GM13976 (cell line): ENCODE data around the gene PTPRB.
A peak's percentile ranks its signal among the peaks of the same experiment; 100 is the strongest.

Experiments used
- DNase-seq: peaks from one replicate; pipeline ENCODE4 v3.0.0; 2012; ENCODE audit warnings: low spot score
- in situ Hi-C: fragments of 300-500 bp; cut with MboI; formaldehyde crosslinking; loops from one replicate; pipeline ENCODE4 v1.12.0; 2022; ENCODE audit warnings: low sequenced_read_pairs, mixed read lengths, inconsistent platforms; ENCODE audit not compliant: unreplicated experiment
- TF ChIP-seq, protein P1 (sequence below): IDR thresholded peaks from 2 replicates; pipeline ENCODE4 v1.5.1; 2012; ENCODE audit warnings: borderline replicate concordance, mild to moderate bottlenecking; ENCODE audit not compliant: insufficient read depth; ENCODE audit errors: extremely low read depth, missing control alignments, control extremely low read depth

PTPRB gene

DNA sequence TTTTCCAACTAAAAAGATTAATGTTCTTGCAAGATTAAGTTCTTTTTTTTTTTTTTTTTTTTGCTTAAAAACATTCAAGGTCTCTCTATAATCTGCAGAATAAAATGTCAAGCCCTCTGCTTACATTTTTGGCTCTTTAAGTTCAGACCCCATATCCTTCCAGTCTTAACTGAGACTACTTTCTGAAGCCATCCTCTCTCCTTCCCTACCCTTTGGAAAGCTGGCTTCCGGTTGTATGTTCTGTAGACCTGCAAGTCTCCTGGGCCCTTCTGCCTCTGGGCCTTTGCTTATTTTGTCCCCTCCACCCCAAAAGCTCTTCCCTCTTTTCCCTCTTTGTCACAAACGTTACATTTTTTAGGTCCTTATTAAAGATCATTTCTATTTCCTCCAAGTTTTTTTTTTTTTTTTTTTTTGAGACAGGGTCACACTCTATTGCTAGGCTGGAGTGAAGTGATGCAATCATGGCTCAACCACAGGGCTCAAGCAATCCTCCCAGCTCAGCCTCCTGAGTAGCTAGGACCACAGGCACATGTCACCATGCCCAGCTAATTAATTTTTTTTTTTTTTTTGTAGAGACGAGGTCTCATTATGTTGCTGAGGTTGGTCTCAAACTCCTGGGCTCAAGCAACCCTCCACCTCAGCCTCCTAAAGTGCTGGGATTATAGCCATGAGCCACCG, 46.5 kb downstream of the PTPRB start:
- DNase-seq: no peak
- TF ChIP-seq, protein P1, sequence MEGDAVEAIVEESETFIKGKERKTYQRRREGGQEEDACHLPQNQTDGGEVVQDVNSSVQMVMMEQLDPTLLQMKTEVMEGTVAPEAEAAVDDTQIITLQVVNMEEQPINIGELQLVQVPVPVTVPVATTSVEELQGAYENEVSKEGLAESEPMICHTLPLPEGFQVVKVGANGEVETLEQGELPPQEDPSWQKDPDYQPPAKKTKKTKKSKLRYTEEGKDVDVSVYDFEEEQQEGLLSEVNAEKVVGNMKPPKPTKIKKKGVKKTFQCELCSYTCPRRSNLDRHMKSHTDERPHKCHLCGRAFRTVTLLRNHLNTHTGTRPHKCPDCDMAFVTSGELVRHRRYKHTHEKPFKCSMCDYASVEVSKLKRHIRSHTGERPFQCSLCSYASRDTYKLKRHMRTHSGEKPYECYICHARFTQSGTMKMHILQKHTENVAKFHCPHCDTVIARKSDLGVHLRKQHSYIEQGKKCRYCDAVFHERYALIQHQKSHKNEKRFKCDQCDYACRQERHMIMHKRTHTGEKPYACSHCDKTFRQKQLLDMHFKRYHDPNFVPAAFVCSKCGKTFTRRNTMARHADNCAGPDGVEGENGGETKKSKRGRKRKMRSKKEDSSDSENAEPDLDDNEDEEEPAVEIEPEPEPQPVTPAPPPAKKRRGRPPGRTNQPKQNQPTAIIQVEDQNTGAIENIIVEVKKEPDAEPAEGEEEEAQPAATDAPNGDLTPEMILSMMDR: no peak
- in situ Hi-C loops: no loop called here

DNA sequence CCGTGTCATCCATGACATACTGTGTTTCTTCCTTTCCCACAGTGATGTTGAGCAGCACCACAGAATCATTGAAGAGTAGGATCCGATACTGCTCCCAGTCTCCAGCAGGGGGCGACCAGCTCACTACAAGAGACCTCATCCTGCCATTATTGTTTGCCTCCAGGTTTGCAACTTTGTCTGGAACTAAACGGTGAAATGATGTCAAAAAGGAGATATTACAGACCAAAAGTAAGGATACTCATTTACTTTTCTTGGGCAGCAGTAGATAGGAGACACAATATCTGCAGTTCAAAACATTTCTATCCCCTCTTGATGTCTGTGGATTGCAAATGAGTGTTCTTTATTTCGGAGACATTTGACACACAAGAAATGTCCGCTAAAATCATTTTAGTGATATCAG, 47.2 kb downstream of the PTPRB start:
- DNase-seq: peak; percentile 51
- in situ Hi-C loops: no loop called here
- TF ChIP-seq, protein P1: peak; percentile 77

DNA sequence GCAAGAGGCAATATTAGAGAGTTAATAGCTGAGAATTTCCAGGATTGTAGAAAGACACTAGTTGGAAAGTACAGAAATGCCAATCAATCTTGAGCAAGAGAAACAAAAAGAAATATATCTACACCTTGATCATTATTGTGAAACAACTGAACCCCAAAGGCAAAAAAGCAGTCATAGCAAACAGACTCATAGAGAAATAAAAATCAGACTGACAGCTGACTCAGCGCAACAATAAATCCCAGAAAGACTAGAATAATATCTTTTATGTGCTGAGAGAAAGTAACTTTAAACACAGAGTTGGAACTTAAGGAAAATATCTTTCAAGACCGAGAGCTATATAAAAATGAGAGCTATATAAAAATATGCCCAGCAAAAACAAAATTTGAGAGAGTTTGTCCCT, 52.9 kb downstream of the PTPRB start:
- no peak for DNase-seq
- TF ChIP-seq, protein P1: no peak
- in situ Hi-C loops: no loop called here

DNA sequence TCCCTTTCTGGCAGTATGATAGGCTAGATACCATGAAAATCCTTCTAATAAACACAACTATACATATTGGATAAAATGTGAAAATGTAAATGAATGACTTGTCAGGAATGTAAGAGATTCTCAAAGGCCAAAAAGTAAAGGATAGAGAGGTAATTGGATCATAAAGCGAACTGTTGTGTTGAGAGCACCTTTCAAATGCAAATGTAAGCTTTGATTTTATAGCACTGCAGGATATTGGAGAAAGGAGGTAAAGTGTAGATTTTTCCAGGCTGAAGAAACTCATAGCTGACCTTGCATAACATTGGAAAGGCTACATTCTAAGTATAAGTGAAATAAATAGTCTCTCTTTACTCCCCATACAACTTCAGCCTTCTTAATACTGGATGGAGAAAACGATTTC, 54.0 kb downstream of the PTPRB start:
- in situ Hi-C loops: no loop called here
- TF ChIP-seq, protein P1: no peak
- DNase-seq: no peak

DNA sequence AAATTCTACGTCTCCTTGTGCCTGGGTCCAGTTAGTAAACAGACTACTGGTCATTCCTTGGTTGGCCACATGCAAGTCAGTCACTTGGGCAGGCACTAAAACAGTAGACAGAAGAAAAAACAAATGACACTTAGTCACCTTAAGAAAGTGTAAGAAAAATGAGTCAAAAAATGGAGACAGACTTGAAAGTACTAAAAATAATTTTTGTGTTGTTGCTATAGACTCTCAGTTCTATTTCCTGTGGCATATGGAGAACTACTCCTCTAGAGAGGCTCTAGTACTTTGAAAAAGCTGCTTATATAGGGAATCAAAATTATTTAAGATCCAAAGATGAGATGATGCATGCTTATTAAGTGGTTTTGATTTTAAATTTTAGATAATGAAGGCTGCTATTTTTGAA, 56.0 kb downstream of the PTPRB start:
- in situ Hi-C loops: no loop called here
- TF ChIP-seq, protein P1: no peak
- DNase-seq: peak; percentile 9

DNA sequence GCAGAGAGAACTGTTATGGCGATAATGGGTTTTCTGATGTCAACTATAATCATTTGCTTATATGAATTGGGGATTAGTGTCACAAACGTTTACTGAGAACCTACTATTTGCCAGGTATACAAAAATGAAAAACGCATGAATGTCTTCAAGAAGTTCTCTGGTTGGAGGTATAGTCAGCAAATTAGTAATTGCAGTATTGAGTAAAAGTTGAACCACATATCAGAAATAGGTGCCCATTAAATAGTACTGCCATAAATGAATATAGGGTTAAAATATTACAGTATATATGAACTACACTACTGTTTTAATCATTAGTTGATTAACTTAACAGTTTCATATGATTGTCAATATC, 60.0 kb downstream of the PTPRB start:
- in situ Hi-C loops: loop anchor here (10.0 kb wide), 1 partner anchor 682 kb away; no protein-coding TSS in a partner anchor
- DNase-seq: no peak
- TF ChIP-seq, protein P1: no peak
